C4-2B (cell line): Measurements from ENCODE around the gene MX2.

Source experiments
- ZFX ChIP-seq: fragments of 450-650 bp; IDR thresholded peaks from 2 replicates; pipeline ENCODE4 v1.6.1; 2017
- TF ChIP-seq, protein P1 (sequence below): fragments of 450-650 bp; conservative IDR thresholded peaks from 2 replicates; pipeline ENCODE4 v1.5.1; 2017; ENCODE audit warnings: mild to moderate bottlenecking

DNA sequence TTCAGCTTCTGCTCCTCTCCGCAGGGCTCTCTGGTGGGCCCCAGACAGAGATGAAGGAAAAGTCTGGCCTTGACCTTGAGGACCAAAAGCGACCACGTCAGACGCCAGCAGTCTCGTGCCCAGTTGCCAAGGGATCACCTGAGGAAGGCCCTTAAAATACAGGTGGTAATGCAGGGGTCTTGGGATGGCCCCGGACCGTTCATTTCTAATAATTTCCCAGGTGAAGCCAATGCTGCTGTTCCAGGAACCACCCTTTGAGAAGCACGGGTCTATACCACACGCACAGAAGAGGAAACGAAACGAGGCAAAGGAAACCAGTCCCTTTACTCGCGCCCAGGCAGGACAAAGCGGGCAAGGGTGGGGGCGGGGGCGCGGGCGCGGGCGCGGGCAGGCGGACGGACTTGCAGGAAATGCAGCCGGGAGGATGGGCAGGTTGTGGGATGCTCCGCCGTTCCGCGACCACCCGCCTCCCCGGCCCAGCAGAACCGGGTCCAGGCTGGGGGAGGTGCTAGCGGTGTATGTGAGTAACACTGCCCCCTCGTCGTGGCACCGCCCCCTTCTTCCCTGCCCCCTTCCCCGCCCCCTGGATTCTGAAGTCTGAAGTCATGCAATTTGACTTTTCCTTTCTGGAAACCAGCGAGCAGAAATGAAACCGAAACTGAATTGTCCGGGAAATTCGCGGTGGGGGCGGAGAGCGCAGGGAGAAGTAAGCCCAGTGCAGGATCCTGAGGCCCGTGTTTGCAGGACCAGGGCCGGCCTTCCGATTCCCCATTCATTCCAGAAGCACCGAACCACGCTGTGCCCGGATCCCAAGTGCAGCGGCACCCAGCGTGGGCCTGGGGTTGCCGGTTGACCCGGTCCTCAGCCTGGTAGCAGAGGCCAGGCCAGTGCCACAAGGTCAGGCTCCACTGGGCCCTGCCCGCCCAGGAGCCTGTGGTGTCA, 58.4 kb downstream of the MX2 start:
- TF ChIP-seq, protein P1, sequence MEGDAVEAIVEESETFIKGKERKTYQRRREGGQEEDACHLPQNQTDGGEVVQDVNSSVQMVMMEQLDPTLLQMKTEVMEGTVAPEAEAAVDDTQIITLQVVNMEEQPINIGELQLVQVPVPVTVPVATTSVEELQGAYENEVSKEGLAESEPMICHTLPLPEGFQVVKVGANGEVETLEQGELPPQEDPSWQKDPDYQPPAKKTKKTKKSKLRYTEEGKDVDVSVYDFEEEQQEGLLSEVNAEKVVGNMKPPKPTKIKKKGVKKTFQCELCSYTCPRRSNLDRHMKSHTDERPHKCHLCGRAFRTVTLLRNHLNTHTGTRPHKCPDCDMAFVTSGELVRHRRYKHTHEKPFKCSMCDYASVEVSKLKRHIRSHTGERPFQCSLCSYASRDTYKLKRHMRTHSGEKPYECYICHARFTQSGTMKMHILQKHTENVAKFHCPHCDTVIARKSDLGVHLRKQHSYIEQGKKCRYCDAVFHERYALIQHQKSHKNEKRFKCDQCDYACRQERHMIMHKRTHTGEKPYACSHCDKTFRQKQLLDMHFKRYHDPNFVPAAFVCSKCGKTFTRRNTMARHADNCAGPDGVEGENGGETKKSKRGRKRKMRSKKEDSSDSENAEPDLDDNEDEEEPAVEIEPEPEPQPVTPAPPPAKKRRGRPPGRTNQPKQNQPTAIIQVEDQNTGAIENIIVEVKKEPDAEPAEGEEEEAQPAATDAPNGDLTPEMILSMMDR = no peak
- peak; percentile 82; the same call in 1 of the 2 replicates for TF ChIP-seq ZFX
